ENCODE results near the gene POLDIP3. TPM values are rescaled to one million over a fixed set of nuclear protein-coding genes. Genes with fewer than 3 reads are reported as not detected.
A peak's percentile ranks its signal among the peaks of the same experiment; 100 is the strongest.

POLDIP3 gene
- total and polyA plus RNA-seq, 2 donors (not counting 1 experiment from before 2014, with no cell fraction given) = 28.2 to 31.0 TPM

GRCh38 chr22:42596863-42597530 lies 17.7 kb downstream of the POLDIP3 start:
- Histone ChIP-seq H3K36me3 (ENCODE audit: control insufficient read depth, insufficient read depth, low read length) (peaks cover 27% of the 10 kb centered on the region), H3K9ac (ENCODE audit: insufficient read depth, low read length) (no peak overlapping the region), H3K27ac (ENCODE audit: insufficient read depth, low read length) (no peak overlapping the region), H3K79me2 (ENCODE audit: control insufficient read depth, insufficient read depth, low read length) (peaks cover 6% of the 10 kb centered on the region), H3K9me3 (ENCODE audit: control insufficient read depth, insufficient read depth, low read depth, low read length) (no peaks in the 10 kb centered on the region), H3K27me3 (ENCODE audit: control insufficient read depth, insufficient read depth, low read length) (no peaks in the 10 kb centered on the region), H3K4me2 (ENCODE audit: extremely low read depth, insufficient read depth, low read length) (no peak overlapping the region), H2AFZ (ENCODE audit: low read length) (no peak overlapping the region), H4K20me1 (ENCODE audit: control insufficient read depth, extremely low read depth, insufficient read depth, low read length) (no peaks in the 10 kb centered on the region), H3K4me3 (replicated peaks in 1 of 4; ENCODE audit: control extremely low read depth in 1 of 4, insufficient read depth in 1 of 4, low read depth in 3 of 4, low read length in 4 of 4) (no peak overlapping the region), H3K4me1 (ENCODE audit: control insufficient read depth, extremely low read depth, insufficient read depth, low read length) (no peaks in the 10 kb centered on the region)
- no peak for TF ChIP-seq EZH2 (IDR thresholded peaks at IDR 0.05; ENCODE audit: low read length, missing control alignments)
- no peak for TF ChIP-seq CTCF (conservative IDR thresholded peaks at IDR 0.05 in 1 of 2, IDR thresholded peaks at IDR 0.05 in 1 of 2; ENCODE audit: low read depth in 1 of 2, low read length in 2 of 2)
- DNase-seq (ENCODE audit: low read depth in 2 of 2) = no peak

GRCh38 chr22:42596336-42596735 lies 18.3 kb downstream of the POLDIP3 start:
- Histone ChIP-seq H3K4me1 (ENCODE audit: control insufficient read depth, extremely low read depth, insufficient read depth, low read length) (no peaks in the 10 kb centered on the region), H3K27ac (ENCODE audit: insufficient read depth, low read length) (no peak overlapping the region), H3K9ac (ENCODE audit: insufficient read depth, low read length) (no peak overlapping the region), H3K4me2 (ENCODE audit: extremely low read depth, insufficient read depth, low read length) (no peak overlapping the region), H4K20me1 (ENCODE audit: control insufficient read depth, extremely low read depth, insufficient read depth, low read length) (no peaks in the 10 kb centered on the region), H3K9me3 (ENCODE audit: control insufficient read depth, insufficient read depth, low read depth, low read length) (no peaks in the 10 kb centered on the region), H3K36me3 (ENCODE audit: control insufficient read depth, insufficient read depth, low read length) (peaks cover 25% of the 10 kb centered on the region), H3K79me2 (ENCODE audit: control insufficient read depth, insufficient read depth, low read length) (peaks cover 4% of the 10 kb centered on the region), H3K27me3 (ENCODE audit: control insufficient read depth, insufficient read depth, low read length) (no peaks in the 10 kb centered on the region), H3K4me3 (replicated peaks in 1 of 4; ENCODE audit: control extremely low read depth in 1 of 4, insufficient read depth in 1 of 4, low read depth in 3 of 4, low read length in 4 of 4) (no peak overlapping the region), H2AFZ (ENCODE audit: low read length) (no peak overlapping the region)
- TF ChIP-seq EZH2 (IDR thresholded peaks at IDR 0.05; ENCODE audit: low read length, missing control alignments) (no peak), CTCF (conservative IDR thresholded peaks at IDR 0.05 in 1 of 2, IDR thresholded peaks at IDR 0.05 in 1 of 2; ENCODE audit: low read depth in 1 of 2, low read length in 2 of 2) (no peak)
- DNase-seq (ENCODE audit: low read depth in 2 of 2) = no peak

DNA sequence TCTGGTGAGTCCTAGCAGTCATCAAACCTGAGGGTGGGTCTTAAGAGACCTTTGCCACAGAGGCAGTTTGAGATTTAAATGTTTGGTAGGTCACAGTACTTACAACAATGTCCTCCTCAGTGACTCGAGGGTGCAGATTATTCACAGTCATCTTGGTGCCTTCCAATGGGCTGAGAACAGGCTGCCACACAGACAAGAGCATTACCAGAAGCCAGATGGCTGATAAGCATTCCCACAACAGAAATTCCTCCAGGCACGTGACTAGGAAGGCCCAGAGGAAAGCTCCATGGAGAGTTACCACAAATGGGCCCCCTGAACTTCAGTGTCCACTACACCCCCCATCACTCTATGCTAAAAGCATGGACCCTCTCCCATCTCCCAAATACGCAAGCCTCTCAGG lies 19.2 kb downstream of the POLDIP3 start:
- peaks cover 4% of the 10 kb centered on the region for H3K79me2 ChIP-seq (ENCODE audit: control insufficient read depth, insufficient read depth, low read length)
- H3K27me3 ChIP-seq (ENCODE audit: control insufficient read depth, insufficient read depth, low read length) = no peaks in the 10 kb centered on the region
- no peak overlapping the region for H3K4me3 ChIP-seq (replicated peaks in 1 of 4; ENCODE audit: control extremely low read depth in 1 of 4, insufficient read depth in 1 of 4, low read depth in 3 of 4, low read length in 4 of 4)
- peak in 1 of 2 donors; percentile 29 for DNase-seq (ENCODE audit: low read depth in 2 of 2)
- no peaks in the 10 kb centered on the region for H3K9me3 ChIP-seq (ENCODE audit: control insufficient read depth, insufficient read depth, low read depth, low read length)
- no peak overlapping the region for H2AFZ ChIP-seq (ENCODE audit: low read length)
- peaks cover 25% of the 10 kb centered on the region for H3K36me3 ChIP-seq (ENCODE audit: control insufficient read depth, insufficient read depth, low read length)
- no peaks in the 10 kb centered on the region for H4K20me1 ChIP-seq (ENCODE audit: control insufficient read depth, extremely low read depth, insufficient read depth, low read length)
- H3K4me2 ChIP-seq (ENCODE audit: extremely low read depth, insufficient read depth, low read length) = no peak overlapping the region
- TF ChIP-seq CTCF (conservative IDR thresholded peaks at IDR 0.05 in 1 of 2, IDR thresholded peaks at IDR 0.05 in 1 of 2; ENCODE audit: low read depth in 1 of 2, low read length in 2 of 2) (no peak), EZH2 (IDR thresholded peaks at IDR 0.05; ENCODE audit: low read length, missing control alignments) (no peak)
- H3K4me1 ChIP-seq (ENCODE audit: control insufficient read depth, extremely low read depth, insufficient read depth, low read length) = no peaks in the 10 kb centered on the region
- no peak overlapping the region for H3K9ac ChIP-seq (ENCODE audit: insufficient read depth, low read length)
- no peak overlapping the region for H3K27ac ChIP-seq (ENCODE audit: insufficient read depth, low read length)
